CD4-positive, alpha-beta T cell treated with Interleukin-17A for 1 hour (primary cell): Measurements from ENCODE around the gene JMJD1C.

Experiments used
- DNase-seq: peaks from one replicate; pipeline ENCODE4 v3.0.0-alpha.2; 2020

Gene JMJD1C

DNA sequence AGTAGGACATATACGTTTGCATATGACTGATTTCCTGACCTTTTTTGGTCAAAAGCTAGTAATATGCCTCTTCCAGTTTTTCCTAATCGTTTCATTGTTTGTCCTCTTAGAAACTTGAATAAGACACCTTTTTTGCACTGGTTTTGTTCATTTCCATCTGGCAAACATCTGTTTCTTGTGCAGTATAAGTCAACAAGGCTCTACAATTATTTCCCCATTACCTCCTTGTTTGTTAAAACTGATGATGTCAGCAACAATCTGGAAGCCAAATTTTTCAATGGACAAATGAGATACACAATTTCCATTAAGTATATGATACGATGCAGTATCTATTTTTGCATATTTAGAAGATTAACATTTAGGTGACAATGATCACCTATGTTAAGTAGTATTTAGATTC, 183.8 kb downstream of the JMJD1C start:
- no peak for DNase-seq

GRCh38 chr10:63280386-63280785, 185.4 kb downstream of the JMJD1C start:
- DNase-seq = no peak

DNA sequence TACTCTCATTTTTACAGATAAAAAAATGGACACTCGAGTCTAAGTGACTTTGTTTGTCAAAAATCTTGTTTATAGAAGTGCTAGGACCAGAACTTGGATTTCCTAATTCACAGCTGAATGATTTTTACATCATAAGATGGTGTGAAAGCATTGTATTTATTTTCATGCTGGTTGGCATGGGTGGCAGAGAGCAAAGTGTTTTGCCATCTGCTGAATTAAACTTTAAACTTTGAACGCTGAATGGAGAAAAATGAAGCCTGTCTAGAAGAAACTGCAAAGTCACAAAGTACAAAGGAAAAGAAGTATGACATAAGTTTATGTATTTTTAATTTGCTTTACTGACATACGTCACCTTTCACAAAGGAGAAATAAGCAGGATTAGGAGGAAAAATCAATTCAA, 190.7 kb downstream of the JMJD1C start:
- DNase-seq = no peak

DNA sequence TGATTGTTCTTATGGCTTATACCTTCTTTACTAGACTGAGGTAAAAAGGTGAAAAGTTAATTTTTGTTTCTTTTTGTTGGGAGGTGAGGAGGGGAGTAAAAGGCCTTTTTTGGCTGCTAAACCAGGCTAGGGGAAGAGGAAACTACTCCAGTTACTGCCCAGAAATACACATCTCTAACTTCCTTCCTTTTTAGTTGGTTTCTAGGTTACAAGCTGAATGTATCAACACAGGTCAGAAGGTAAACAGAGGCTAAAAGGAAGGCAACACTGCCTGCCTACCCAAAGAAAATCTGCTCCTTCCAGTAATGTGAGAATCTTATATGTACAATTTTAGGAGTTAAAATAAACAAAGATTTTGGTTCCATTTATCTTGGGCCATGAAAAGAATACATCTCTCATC, 192.2 kb downstream of the JMJD1C start:
- peak; percentile 76 for DNase-seq

GRCh38 chr10:63268798-63269503, 196.8 kb downstream of the JMJD1C start:
- peak; percentile 95 for DNase-seq

- DNase-seq = no peak
These were observed 197.5 kb downstream of the JMJD1C start for GRCh38 chr10:63268149-63268797.

DNA sequence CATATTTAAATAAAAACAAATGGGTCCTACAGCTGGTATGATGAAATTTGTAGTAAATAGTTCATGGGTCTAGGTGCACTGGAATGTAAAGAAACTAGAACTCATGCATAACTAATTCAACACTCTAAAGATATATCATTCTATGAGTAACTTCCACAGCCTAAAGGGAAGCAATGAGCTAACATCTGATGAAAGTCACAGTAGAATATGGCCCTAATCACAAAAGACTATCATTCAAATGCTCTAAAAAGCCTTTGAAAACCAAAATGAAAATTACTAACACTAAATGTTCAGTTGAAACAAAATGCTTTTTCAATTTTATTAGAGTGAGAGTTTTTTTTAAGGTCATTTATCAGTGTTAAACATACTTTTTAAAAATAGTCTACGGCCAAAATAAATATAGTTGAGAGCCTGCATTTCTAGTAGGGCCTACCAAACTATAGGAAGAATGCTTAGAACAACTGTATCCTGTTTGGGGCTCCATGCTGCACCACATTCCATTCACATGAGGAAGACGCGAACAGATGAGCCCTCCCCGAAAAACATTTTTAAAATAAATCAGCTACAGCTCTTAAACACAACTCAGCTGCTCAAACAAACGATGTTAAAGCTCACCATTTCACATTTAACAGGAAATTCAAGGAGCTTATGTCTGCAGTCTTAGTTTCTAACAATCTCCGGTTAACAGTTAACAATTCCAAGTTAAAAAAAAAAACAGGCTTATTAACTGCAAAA, 198.2 kb downstream of the JMJD1C start:
- DNase-seq = peak; percentile 45

DNA sequence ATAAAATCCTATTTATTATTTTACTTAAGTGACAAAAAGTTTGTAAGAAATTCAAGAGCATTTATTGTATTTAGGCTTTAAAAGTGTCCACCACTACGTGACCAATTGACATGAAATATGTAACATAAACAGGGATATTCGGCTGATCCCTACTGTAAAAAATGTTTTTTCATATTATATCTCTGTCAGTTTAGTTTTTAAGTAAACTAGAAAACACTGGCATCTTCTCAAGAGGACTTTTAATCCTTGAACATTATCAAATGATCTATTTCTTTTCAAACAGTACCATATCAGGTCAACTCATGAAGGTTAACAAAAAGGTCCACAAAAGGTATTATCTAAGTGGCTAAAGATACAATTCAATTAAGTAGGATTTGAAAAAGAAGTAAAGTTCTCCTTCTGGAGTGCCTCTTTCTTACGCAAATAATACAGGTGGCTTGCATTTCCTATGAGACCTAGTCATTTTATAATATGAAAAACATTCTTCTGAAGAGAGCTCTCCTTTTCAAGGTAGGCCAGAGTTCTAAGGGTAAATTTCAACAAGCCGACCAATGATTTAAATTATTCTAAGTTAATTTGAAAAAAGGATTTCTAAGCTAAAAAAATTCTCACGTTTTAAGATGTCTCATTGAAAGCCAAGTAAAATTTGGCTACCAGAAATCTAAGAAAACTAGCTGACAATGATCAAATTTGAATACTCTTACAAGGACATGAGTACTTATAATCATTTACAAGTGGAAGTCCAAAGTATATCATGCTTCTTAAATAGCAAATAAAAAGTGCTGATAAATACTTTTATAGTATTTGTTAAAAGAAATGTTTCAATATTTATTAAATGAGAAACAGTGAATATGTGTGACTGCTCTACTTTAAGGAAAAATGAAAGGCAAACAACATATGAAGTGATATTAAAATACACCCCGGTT, 199.1 kb downstream of the JMJD1C start:
- peak; percentile 30 for DNase-seq

DNA sequence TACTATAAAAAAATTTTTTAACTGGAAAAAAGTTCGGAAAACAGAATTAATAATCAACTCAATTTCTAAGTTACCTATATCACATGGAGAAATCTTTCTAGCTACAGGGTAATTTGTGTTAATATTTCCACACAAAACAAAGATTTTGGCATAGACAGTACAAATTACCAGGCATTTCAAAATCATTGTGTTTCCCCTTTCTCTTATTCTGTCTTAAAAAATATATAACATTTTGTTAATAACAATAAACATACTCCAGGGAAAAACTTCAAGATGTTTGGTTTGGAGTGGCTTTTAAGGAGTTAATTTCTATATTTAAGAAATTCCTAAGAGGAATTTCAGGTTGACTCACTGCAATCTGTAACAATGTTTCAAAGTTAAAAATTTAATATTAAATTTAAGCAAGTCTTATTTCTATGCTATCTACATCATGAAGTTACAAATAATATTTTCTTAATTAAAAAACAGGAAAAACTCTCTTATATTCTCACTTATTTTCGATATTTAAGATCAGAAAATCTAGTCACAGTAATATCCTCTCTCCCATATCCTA, 200.0 kb downstream of the JMJD1C start:
- no peak for DNase-seq

- peak; percentile 69 for DNase-seq
These were observed 200.6 kb downstream of the JMJD1C start for GRCh38 chr10:63265222-63265617.

DNA sequence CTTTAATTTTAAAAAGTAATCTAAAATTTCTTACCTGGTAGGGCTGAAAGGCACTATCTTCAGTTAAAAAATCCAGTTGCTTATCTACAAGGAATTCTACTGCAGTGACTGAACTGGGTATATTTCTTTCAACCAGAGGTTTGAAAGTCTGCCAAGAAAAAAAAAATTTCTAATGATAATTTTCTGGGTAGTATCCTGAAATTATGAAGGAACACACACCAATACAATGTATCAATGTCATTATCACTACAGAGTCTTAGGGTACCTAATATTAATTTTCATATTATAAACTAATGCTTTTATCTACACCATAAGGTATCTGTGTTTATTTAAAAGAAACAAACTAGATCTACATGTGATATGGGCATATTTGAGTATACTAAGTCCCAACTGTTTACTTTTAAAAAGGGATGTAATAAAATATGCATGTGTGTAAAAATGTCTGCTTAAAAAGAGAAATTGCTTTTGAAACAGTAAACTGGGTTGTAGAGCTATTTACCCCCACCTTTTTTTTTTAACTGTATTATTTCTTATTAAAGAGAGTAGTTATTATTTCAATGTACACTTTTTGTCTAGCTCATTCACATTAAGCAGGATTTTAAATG, 201.1 kb downstream of the JMJD1C start:
- DNase-seq = no peak

- no peak for DNase-seq
These were observed 203.2 kb downstream of the JMJD1C start for GRCh38 chr10:63262430-63263073.

DNA sequence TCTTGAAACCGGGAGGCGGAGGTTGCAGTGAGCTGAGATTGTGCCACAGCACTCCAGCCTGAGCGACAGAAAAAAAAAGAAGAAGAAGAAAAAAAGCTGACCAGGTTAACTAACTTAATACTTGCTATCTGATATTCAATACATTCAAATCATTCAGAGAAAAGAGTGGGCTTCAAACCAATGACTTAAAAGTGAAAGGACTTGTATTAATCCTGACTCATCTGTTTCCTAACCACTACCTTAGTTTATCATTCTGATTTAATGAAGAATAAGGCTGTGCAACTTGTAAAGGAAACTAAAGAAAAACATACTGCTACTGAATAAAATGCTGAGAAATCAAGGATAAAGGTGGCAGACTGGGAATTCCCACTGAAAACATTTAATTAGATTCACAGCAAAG, 204.3 kb downstream of the JMJD1C start:
- no peak for DNase-seq

- no peak for DNase-seq
These were observed 204.9 kb downstream of the JMJD1C start for GRCh38 chr10:63260860-63261251.

- no peak for DNase-seq
These were observed 205.5 kb downstream of the JMJD1C start for GRCh38 chr10:63260103-63260859.

GRCh38 chr10:63258920-63259678, 206.7 kb downstream of the JMJD1C start:
- DNase-seq = peak; percentile 0

DNA sequence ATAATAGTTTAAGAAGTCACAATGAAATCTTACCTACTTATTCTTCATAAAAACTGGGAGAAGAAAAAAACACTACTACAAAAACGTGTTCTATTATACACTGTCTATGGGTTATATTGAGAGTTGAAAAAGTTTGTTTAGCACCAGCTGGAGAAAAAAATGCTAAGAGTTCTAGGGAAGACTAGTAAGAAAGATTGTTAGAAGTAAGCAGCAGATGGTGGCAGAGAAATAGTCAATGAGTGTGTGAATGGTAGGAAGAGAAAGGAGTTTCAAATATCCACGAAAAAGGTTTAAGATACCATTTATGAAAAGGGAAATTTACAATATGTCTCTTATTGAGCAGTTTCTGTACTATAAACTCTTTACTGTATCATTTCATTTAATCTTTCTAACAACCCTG, 208.0 kb downstream of the JMJD1C start:
- DNase-seq = no peak

DNA sequence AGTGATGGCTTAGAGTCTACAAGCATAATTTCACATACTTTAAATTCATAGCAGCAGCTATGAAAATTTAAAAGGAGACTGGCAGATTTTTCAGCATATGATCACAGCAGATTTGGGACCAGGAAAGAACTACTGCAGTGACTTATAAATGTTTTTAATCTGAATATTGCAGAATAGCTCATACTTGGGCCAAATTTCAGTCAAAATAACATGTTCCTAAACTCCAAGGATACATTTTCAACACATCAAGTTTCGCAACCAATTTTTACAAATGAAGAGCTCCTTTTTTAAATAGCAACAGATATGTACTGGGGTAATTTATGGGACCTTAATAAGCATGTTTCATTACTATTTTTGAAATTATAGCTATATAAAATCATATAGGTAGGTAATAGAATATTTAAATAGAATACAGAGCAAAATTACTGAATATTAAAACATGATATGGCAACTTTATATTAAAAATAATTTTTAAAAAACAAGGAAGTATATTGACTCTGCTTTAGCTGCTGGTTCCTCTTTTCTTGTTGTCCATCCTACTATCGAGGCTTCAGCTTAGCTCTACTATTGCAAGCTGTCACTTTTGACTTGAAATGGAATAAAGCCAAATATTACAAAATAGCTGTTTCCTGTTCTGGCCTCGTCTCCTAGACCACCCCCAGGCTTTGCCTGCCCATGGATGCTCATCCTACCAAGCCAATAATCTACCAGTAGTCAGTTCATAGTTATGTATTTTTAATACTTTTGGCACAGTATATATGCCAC, 209.6 kb downstream of the JMJD1C start:
- no peak for DNase-seq

- DNase-seq = no peak
These were observed 210.5 kb downstream of the JMJD1C start for GRCh38 chr10:63255316-63255715.
